GM19395 (cell line): ENCODE results near the gene ALOX12.
A peak's percentile ranks its signal among the peaks of the same experiment; 100 is the strongest.

Source experiments
- ATAC-seq: cut with Tn5 transposase; IDR thresholded peaks from one replicate; pipeline ENCODE4 v1.9.1; 2021; ENCODE audit warnings: mild to moderate bottlenecking, moderate library complexity; ENCODE audit not compliant: unreplicated experiment

Gene ALOX12

DNA sequence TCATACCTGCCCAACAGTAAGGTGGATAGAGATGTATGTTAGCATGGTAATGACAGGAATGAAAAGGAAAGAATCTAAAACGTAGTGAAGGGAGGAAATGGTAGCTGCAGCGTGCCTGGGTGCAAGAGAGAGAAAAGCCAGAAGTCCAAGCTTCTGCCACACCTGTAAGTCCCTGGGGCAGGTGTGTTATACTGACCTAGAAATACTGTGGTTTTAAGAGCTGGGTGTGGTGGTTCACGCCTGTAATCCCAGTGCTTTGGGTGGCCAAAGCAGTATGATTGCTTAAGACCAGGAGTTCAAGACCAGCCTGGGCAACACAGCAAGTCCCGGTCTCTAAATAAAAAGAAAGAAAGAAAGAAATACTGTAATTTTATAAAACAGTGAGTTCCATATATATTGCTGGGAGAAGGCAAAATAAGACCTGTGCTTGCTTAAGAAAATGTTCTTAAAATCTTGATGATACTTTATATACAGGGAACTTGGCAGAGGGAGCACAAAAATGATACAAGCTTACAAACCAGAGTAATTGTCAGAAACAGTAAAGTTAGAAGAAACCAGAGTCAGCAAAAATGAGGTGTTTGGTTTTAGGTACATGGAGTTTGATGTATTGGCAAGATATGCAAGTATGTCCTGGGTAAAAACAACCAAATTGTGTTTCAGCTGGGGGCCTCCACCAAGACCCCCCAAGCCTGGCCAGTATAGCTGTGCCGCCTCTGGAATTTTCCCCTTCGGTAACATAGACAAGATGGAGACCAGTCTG is 6.6 kb downstream of the ALOX12 start:
- ATAC-seq: no peak

DNA sequence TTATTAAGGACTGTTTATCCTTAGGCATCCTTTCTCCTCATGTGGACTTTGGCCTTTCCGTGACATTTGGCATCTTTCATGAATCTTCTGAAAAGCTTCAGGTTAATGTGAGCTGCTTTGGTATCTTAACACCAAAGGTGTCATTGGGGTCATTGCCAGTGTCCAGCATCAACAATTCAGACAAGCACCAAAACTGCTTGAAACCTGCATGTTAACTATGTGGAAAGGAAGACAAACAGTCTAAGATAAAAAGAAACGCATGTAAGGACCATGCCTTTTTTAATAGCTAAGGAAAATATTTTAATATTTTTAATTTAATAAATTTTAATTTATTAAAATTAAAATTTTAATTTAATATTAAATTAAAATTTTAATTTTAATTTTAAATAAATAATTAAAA is 7.9 kb downstream of the ALOX12 start:
- no peak for ATAC-seq

DNA sequence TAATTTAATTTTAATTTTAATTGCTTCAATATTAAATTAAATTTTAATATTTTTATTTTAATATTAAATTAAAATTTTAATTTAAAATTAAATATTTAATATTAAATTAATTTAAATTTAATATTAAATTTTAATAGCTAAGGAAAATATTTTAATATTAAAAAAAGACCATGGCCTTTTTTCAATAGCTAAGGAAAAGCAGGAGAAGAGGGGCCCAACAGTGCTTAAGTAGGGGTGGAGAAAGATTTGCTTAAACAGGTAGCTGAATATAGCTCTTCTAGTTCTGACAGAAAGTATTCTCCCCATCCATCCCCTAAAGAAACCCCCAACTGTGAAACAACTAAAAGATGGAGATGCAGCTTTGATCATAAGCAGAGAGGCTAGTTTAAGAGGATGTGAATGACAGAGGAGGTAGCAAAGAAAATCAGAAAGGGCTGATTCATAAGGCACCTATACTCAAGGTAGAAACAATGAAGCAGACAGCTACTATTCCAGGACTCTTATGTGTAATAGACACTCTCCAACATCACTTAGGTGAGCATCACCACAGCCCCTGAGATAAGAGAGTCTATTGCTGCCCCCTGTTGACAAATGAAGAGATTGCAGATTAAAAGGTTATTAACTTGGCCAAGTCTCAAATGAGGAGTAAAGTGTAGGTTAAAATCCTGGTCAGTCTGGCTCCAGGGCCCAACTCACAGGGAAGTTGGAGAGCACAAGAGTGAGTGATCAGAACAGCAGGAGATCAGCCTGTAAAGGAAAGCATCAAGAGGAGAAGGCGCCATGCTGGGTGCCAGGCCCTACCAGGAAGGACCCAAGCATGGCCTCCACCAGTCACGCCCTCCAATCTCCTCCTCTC is 8.8 kb downstream of the ALOX12 start:
- ATAC-seq: no peak

DNA sequence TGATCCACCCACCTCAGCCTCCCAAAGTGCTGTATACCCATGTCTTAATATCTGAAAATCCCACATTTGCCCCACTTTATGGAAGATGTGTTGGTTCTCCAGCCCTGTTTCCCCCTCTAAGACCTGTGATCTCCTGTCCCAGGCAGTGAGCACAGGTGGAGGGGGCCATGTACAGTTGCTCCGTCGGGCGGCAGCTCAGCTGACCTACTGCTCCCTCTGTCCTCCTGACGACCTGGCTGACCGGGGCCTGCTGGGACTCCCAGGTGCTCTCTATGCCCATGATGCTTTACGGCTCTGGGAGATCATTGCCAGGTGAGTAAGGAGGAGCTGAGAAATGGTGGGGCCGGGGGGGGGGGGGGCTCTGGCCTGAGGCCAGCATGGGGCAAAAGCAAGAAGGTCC is 9.9 kb downstream of the ALOX12 start:
- no peak for ATAC-seq

DNA sequence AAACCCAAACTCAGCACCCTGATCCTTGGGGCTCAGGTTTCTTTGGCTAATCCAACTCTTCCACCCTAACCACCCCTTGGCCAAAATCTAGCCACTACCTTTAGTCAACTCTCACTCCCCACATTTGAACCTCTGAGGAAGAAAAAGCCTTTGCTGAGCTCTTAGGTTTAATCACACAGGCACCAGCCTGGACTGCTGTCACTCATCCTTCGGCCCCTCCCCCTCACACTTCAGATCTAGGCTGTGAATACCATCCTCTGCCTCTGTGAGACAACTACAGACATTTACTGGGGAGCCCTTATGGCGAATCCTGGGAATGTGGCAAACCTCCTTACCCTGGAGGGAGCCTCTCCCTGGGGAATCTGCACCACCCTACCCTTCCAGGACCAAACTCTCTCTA is 11.3 kb downstream of the ALOX12 start:
- ATAC-seq: no peak

DNA sequence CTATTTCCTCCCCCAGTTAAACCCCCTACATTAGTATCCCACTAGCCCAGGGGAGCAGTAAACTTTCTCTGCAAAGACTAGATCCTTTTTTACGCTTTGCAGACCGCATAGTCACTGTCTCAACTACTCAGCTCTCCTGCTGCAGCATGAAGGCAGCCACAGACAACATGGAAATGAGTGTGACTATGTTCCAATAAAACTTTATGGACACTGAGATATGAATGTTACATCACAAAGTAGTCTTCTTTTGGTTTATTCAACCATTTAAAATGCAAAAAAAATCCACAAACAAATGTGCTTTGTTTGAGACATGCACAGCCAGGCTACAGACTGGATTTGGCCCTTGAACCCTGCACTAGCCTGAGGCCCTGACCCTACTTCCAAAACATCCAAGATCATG is 14.7 kb downstream of the ALOX12 start:
- no peak for ATAC-seq

DNA sequence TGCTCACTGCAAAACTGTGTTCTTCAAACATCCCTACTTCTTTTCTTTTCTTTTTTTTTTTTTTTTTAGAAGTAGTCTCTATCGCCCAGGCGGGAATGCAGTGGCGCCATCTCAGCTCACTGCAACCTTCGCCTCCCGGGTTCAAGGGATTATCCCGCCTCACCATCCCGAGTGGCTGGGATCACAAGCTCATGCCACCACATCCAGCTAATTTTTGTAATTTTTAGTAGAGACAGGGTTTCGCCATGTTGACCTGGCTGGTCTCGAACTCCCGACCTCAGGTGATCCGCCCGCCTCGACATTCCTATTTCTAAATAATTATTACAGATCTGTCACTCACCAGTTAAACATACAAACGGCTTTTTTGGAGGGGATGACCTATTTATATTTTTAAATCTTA is 15.6 kb downstream of the ALOX12 start:
- ATAC-seq: no peak

DNA sequence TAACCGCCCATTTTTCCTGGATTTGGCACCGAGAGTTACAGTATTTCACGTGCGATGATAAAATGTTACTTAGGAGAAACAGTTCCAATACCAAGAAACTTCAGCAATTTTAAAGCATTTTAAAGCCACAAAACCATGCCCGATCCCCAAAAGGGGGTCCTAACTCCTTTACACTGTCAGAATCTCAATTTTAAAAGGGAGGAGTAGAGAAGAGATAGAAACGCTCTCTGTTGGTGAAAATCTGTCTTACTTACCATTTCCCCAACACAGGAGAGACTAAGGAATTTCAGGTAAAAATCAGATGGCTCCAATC is 16.0 kb downstream of the ALOX12 start:
- no peak for ATAC-seq

DNA sequence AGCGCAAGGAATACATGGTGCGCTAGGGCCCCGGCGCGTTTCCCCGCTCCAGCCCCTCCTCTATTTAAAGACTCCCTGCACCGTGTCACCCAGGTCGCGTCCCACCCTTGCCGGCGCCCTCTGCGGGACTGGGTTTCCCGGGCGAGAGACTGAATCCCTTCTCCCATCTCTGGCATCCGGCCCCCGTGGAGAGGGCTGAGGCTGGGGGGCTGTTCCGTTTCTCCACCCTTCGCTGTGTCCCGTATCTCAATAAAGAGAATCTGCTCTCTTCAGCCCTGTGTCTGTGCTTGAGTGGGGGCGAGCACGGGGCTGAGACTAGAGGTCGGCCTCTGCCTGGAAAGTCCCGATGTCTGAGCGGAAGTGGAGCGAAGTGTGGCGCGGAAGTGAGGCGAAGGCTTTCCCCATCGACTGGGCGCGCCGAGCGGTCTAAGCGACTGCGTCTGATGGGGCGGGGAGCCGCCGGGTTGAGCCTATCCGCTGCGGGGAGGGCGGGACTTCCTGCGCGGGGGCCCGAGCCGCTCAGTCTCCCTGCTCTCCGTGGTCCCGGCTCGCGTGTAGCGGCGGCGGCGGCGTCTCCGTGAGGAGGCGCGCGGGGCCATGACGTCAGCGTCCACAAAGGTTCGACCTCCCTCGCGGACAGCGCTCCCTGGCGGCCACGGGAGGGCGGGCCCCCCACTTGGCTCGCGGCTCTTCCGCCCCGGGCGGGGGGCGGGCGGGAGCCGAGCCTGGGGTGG is 18.6 kb downstream of the ALOX12 start:
- ATAC-seq: peak; percentile 70

DNA sequence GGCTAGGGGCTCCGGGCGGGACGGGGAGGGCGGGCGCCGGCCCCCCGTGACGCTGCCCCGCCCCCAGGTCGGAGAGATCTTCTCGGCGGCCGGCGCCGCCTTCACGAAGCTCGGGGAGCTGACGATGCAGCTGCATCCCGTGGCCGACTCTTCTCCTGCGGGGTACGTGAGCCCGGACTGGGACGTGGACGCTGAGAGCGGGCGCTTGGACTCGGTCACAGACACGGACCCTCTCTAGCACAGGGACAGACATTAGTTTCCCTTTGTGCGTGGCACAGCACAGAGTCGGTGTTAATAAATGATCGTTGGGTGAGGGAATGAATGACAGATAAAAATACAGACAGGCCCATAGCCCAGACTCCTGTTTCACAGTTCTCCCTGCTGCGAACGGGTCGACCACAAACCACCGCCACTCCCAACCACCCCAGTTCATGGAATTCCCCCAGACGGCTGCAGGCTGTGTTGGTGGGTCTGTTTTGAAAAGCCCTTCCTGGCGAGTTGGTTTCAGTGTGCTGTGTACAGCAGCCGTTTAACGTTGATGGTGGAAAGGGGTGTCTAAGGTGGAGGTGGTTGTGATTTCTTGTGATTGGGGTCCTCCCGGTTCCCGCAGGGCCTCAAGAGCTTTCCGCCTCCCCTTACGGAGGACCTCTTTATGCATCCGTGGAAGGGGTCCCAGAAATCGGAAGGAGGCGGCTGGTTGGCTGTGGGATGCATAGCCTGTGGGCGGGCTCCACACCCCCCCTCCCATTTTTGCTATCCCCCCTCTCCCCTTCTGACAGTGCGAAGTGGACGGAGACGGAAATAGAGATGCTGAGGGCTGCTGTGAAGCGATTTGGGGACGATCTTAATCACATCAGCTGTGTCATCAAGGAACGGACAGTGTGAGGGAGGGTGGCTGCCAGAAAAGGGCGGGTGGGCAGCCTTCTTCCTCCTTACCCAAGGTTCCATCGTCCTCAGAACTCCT is 19.4 kb downstream of the ALOX12 start:
- ATAC-seq: peak; percentile 29

DNA sequence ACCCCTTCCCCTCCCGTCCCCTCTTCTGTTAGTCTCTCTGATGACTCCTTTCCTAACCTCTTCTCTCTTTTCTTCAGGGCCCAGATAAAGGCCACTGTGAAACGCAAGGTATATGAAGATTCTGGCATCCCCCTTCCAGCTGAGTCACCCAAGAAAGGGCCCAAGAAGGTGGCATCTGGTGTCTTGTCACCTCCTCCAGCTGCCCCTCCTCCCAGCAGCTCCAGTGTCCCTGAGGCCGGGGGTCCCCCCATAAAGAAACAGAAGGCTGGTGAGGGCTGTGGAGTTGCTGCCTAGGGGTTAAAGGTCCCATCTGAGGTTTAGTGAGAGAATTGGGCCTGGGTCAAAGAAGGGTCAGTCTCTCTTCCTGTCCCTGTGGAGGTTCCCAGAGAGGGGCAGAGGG is 20.6 kb downstream of the ALOX12 start:
- no peak for ATAC-seq

DNA sequence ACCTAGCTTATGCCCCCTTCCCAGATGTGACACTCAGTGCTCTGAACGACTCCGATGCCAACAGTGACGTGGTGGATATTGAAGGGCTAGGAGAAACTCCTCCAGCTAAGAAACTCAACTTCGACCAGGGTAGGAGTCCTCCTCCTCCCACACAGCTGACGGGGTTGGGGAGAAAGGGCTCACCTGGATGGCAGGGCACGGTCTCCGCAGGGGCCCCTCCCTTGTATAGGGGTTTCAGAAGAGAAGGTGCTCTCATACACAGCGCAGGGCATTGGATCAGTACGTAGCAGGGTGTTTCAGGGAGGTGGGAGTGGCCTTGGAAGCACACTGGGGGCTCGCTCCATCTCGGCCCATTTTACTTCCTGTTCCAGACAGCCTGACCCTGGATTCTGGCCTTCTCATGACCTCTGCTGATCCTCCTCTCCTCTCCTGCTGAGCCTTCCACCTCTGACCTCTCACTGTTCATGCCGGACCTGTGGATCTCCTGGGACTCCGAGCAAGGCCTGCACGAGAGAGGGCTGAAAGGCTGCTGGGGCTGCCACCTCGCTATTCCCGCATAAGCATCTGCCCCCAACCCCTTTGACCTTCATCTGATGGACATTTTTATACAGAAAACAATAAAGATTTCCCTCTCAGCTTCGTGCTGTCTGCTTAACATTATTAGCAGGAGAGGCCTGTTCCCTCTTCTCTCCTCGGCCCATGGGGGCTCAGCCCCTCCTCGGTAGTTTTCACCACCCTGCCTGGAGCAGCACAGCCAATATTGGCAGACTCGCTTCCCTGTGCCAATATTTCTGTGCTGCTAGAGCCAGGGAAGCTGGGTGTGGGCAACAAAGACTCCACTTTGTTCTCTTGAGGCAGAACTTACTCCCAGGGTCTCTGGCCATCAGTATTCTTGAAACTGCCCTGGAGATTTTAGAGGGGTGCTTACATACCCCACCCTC is 21.3 kb downstream of the ALOX12 start:
- no peak for ATAC-seq

DNA sequence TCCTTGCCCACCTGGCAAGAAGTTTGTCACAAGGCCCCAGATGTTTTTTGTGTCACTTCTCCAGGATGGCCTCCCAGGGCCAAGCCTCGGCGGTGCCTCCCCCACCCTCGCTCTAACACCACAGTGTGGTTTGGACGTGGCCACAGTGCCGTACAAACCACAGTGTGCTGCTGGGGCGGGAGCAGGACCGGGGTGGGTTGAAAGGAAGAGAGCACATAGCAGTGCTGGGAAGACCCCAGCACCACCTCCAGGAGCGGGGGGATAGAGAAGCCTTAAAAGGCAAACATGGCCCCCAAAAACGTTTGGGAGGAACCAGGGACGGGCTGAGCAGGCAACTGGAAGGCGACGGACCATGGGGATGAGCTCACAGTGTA is 22.0 kb downstream of the ALOX12 start:
- ATAC-seq: no peak

DNA sequence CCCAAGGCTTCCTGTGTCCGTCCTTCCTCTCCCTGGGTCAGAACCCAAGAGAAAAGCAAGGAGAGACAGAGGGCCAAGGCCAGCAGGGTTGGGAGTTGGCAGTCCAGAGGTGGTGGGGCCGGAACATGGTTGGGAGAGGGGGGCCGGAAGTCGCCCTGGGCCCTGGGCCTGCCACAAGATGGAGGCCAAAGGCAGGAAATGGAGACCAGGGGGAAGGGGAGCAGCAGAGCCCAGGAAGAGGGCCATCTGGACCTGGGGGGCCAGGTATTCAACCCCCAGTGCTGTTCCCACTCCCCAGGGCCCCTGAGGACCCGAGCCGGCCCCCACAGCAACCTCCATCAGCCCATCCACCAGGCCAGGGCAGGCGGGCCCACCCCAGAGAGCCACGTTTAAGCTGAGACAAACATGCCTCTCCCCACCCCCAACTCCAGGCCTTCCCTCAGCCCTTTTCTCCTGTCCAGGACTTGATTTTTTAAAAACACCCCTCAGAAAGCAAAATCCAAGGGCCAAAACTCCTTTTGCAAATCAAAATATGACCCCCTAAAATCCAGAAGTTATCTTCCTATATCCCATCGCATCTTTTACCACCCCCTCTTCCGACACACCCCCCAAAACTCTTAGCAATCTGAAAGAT is 22.6 kb downstream of the ALOX12 start:
- ATAC-seq: no peak

DNA sequence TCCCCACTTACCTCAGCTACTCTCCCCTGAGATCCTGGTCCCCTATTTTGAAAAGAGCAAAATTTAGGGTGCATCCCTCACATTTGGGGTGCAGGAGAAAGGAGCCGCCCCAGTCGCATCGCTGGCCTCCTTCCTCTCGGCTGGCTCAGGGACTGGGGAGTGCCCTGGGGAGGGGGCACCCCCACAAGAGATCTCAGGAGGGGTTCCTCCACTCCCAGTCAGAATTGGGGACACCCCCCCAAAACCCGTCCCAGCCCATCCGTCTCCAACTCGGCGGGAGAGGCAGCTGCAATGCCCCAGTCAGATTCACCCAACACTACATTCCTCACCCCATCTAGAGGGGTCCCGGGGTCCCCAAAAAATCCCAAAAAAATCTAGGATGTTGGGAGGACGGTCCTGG is 23.5 kb downstream of the ALOX12 start:
- ATAC-seq: no peak

DNA sequence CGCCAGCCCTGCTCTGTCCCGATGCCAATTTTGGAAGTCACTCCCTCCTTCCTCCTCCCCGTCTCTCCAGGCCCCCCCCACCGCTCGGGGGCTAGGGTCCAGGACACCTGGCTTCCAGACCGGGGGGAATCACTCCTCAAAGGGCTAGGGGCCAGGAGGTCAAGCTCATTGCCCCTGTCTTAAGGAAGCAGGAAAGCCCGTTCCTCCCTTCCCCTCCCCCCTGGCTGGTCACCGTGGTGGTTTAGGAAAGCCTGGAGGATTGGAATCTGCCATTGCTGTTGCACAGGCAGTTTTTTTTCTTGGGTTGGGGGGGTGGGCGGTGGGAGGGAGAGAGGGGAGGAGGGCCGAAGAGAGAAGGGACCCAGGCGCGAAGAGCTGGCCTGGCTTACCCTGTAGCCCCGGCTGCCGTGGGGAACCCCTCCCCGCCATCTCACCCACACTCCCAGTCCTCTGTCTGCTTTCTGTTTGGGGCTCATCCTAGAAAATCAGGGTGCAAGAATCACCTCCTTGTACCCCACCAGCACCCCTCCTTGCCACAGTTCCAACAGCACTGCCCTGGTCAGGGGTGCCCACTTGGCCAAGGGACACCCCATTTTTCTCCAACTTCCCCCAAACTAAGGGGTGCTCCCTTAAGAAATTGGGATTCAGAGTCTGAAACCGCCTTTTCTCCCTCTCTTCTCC is 24.1 kb downstream of the ALOX12 start:
- ATAC-seq: no peak

DNA sequence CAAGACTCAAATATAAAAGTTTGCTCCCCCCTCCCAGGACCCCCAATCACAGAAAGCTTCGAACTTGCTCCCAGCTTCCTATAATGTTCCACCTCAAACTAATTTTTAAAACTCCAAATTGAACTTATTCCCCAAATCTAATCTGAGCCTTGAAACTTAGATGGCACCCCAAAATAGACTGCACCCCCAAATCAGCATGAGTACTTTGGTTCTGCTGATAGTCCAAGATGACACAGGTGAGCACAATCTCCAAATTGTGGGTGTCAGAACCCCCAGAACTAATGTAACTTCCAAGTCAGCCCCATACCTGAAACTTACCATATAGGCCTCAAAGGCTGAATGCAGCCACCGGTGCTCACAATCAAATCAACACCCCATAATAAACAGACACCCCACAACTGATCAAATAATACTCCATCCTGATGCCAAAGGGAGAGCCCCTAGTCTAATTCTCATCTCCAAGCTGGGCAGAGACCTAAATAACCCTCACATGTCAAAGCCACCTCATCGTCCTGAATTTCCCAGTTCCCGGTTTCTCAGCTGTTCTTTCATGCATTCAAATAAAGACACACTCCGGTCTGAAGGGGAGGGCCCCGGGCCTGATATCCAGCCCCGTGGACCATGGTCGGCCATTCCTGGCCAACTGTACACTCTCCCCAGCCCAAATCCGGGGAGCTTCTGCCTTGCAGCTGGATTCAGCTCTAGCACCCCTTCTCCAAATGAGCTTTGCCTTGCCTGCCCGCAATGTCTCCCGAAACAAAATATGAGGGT is 25.2 kb downstream of the ALOX12 start:
- no peak for ATAC-seq
